H54 (cell line): ENCODE measurements around the gene IMPG1.

ENCODE experiments used
- DNase-seq: peaks from one replicate; pipeline ENCODE4 v3.0.0; 2011; ENCODE audit warnings: low spot score, mixed read lengths; ENCODE audit not compliant: insufficient read length
- FAIRE-seq: peaks from 3 replicates; lab custom pipeline; 2011; peaks lifted over from hg19 to GRCh38; lab: Jason Lieb, UNC
- POLR2A ChIP-seq: IDR thresholded peaks from 2 replicates; pipeline ENCODE4 v1.6.1; 2011; ENCODE audit warnings: low read depth, mild to moderate bottlenecking, low read length

Gene IMPG1

GRCh38 chr6:75893058-75893775 is 179.2 kb downstream of the IMPG1 start:
- no peak for TF ChIP-seq POLR2A
- DNase-seq (no peak), FAIRE-seq (peak; percentile 89)

- DNase-seq, result no peak
- FAIRE-seq, result no peak
- TF ChIP-seq POLR2A, result no peak
These were observed 180.1 kb downstream of the IMPG1 start for GRCh38 chr6:75892384-75892783.

GRCh38 chr6:75884822-75885221 is 187.6 kb downstream of the IMPG1 start:
- DNase-seq (no peak), FAIRE-seq (no peak)
- no peak for TF ChIP-seq POLR2A

- peak; percentile 52 for FAIRE-seq
- no peak for TF ChIP-seq POLR2A
These were observed 189.7 kb downstream of the IMPG1 start for GRCh38 chr6:75882734-75883133.

GRCh38 chr6:75880305-75880704 is 192.2 kb downstream of the IMPG1 start:
- no peak for TF ChIP-seq POLR2A

More at GRCh38 chr6:75882734-75883133, 189.7 kb downstream of the IMPG1 start:
- no peak for DNase-seq

GRCh38 chr6:75876152-75876551 is 196.3 kb downstream of the IMPG1 start:
- DNase-seq (no peak), FAIRE-seq (no peak)
- TF ChIP-seq POLR2A, result no peak

More at GRCh38 chr6:75880305-75880704, 192.2 kb downstream of the IMPG1 start:
- no peak for DNase-seq
- FAIRE-seq, result no peak

- TF ChIP-seq POLR2A, result no peak
- no peak for FAIRE-seq
These were observed 198.2 kb downstream of the IMPG1 start for GRCh38 chr6:75874224-75874623.

More at GRCh38 chr6:75874224-75874623, 198.2 kb downstream of the IMPG1 start:
- no peak for DNase-seq
